WTC11 (cell line): ENCODE data around the gene MXD3. TPM values are rescaled to one million over a fixed set of nuclear protein-coding genes. Genes with fewer than 3 reads are reported as not detected.
"Not testable (repeated sequence)": the region's sequence is repeated elsewhere in the genome, so short reads cannot be mapped to it uniquely, and the experiment has no call there.

ENCODE experiments used
- ATAC-seq: fragments of 200-7000 bp; cut with Tn5 transposase; 2 replicates; pipeline ENCODE4 v1.10.0; 2021; ENCODE audit warnings: mild to moderate bottlenecking, moderate library complexity
- CTCF ChIA-PET: fragments of 300-600 bp; sonication (Branson Sonifier 250); formaldehyde crosslinking; loops from one replicate; lab custom pipeline; 2021; ENCODE audit warnings: antibody characterized with exemption; lab: Charles Lee
- POLR2A ChIA-PET: fragments of 350-600 bp; sonication (Branson Sonifier 250); formaldehyde crosslinking; loops from one replicate; lab custom pipeline; 2021; ENCODE audit warnings: antibody characterized with exemption; lab: Charles Lee
- DNase-seq: peaks from one replicate; pipeline ENCODE4 v3.0.0; 2021; ENCODE audit warnings: low spot score
- H3K27ac Mint-ChIP-seq: 2 replicates; pipeline ENCODE4 v1.8.0; 2021; ENCODE audit warnings: mixed read lengths
- H3K27me3 Mint-ChIP-seq: 2 replicates; pipeline ENCODE4 v1.8.0; 2021; ENCODE audit warnings: low read depth, mild to moderate bottlenecking, moderate library complexity, mixed read lengths
- H3K36me3 Mint-ChIP-seq: 2 replicates; pipeline ENCODE4 v1.8.0; 2021; ENCODE audit warnings: mixed read lengths
- H3K4me1 Mint-ChIP-seq: 2 replicates; pipeline ENCODE4 v1.8.0; 2022; ENCODE audit warnings: mixed read lengths
- H3K4me3 Mint-ChIP-seq: 2 replicates; pipeline ENCODE4 v1.8.0; 2021; ENCODE audit warnings: mild to moderate bottlenecking, moderate library complexity, mixed read lengths
- H3K9me3 Mint-ChIP-seq: 2 replicates; pipeline ENCODE4 v1.8.0; 2021; ENCODE audit warnings: mixed read lengths
- ELF4 ChIP-seq: sonication (generic); formaldehyde crosslinking; IDR thresholded peaks from 2 replicates; pipeline ENCODE4 v1.8.1; 2022; ENCODE audit warnings: low read depth, mild to moderate bottlenecking, moderate library complexity, missing genetic modification reagents
- HMGA2 ChIP-seq: fragments of 250-450 bp; sonication (Bioruptor Pico); IDR thresholded peaks from 2 replicates; pipeline ENCODE4 v1.4.0; 2021; ENCODE audit warnings: mild to moderate bottlenecking, moderate library complexity
- IRF2 ChIP-seq: sonication (generic); formaldehyde crosslinking; IDR thresholded peaks from 2 replicates; pipeline ENCODE4 v1.8.0; 2022; ENCODE audit warnings: low read depth, missing genetic modification reagents, borderline replicate concordance
- JUN ChIP-seq: sonication (generic); formaldehyde crosslinking; IDR thresholded peaks from 2 replicates; pipeline ENCODE4 v1.8.0; 2023; ENCODE audit warnings: mild to moderate bottlenecking, missing genetic modification reagents
- NR1H2 ChIP-seq: sonication (generic); formaldehyde crosslinking; IDR thresholded peaks from 2 replicates; pipeline ENCODE4 v1.9.0; 2021; ENCODE audit warnings: mild to moderate bottlenecking, moderate library complexity, missing genetic modification reagents
- PRRX2 ChIP-seq: fragments of 250-450 bp; sonication (Bioruptor Pico); IDR thresholded peaks from 2 replicates; pipeline ENCODE4 v1.8.0; 2021; ENCODE audit warnings: mild to moderate bottlenecking
- ZNF138 ChIP-seq: sonication (generic); formaldehyde crosslinking; conservative IDR thresholded peaks from 2 replicates; pipeline ENCODE4 v1.8.1; 2022; ENCODE audit warnings: mild to moderate bottlenecking, moderate library complexity, missing genetic modification reagents
- ZNF219 ChIP-seq: sonication (generic); formaldehyde crosslinking; IDR thresholded peaks from 2 replicates; pipeline ENCODE4 v1.8.0; 2023; ENCODE audit warnings: missing genetic modification reagents, mild to moderate bottlenecking, borderline replicate concordance
- ZNF263 ChIP-seq: sonication (generic); formaldehyde crosslinking; IDR thresholded peaks from 2 replicates; pipeline ENCODE4 v1.8.1; 2022; ENCODE audit warnings: low read depth, mild to moderate bottlenecking, moderate library complexity, missing genetic modification reagents
- total RNA-seq: library from RNA; stranded (reverse); gene quantifications from 3 replicates; pipeline ENCODE4 v1.2.3, GENCODE V29; 2021
- TF ChIP-seq, protein P1 (sequence below): sonication (generic); formaldehyde crosslinking; IDR thresholded peaks from 2 replicates; pipeline ENCODE4 v1.8.1; 2022; ENCODE audit warnings: low read depth, missing genetic modification reagents, borderline replicate concordance
- TF ChIP-seq, protein P2 (sequence below): fragments of 250-450 bp; sonication (Bioruptor Pico); IDR thresholded peaks from 2 replicates; pipeline ENCODE4 v1.9.0; 2021; ENCODE audit warnings: mild to moderate bottlenecking
- TF ChIP-seq, protein P3 (sequence below): sonication (generic); formaldehyde crosslinking; IDR thresholded peaks from 2 replicates; pipeline ENCODE4 v1.8.1; 2022; ENCODE audit warnings: low read depth, mild to moderate bottlenecking, moderate library complexity, missing genetic modification reagents, borderline replicate concordance
- TF ChIP-seq, protein P4 (sequence below): sonication (generic); formaldehyde crosslinking; IDR thresholded peaks from 2 replicates; pipeline ENCODE4 v1.8.1; 2023; ENCODE audit warnings: mild to moderate bottlenecking, missing genetic modification reagents, borderline replicate concordance
- TF ChIP-seq, protein P5 (sequence below): sonication (generic); formaldehyde crosslinking; IDR thresholded peaks from 2 replicates; pipeline ENCODE4 v1.8.1; 2022; ENCODE audit warnings: missing genetic modification reagents, borderline replicate concordance

The MXD3 gene
- total RNA-seq, 1 experiment from 2014 or later: 25.7 TPM

DNA sequence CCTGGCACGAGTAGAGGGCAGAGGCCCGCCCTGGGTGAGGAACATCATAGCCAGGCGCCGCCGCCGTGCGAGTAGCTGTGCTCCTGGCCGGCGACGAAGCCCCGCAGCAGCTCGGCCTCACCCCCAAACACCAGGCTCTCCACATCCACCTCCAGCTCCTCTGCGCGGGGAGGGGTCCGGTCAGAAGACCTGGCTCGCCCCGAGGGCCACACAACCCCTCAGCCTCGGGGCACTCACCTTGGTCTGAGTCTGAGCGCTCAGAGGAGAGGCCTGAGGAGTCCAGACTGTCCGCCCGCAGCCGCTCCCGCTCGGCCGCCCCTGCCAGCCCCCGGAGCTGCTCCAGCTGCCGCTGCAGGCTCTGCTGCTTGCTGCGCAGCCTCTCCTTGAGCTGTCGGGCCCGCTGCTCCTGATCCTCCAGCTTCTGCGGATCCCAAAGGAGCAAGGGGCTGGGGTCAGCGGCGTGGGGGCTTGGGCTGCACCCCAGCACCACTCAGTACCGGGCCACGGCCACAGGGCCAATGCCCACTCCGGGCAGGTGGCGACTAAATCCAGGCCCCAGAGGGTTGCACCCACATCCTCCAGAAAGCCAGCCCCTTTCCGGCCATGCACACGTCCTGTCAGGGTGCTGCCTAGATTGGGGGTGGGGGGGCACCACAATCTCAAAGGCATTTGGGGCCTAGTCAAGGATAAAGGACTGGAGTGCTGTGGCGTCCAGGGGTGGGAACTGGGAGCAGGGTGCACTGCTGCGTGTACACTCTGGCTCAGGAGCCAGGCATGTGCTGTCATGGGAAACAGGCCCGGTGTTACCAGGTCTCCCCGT, 3.9 kb downstream of the MXD3 start:
- DNase-seq: no peak
- Mint-ChIP-seq H3K4me3 (no peak overlapping the region), H3K9me3 (no peaks in the 10 kb centered on the region), H3K4me1 (peaks cover 25% of the 10 kb centered on the region), H3K36me3 (peaks cover 29% of the 10 kb centered on the region), H3K27ac (no peak overlapping the region), H3K27me3 (no peaks in the 10 kb centered on the region)
- ATAC-seq: no peak
- ChIA-PET CTCF (interaction anchor here (0.7 to 4.5 kb wide), 13 partner anchors 10 to 221 kb away, joined by 3 to 85 read pairs (median 21); partner anchors contain the start of genes FGFR4, GRK6, PDLIM7 and PFN3), POLR2A (interaction anchor here (1.2 kb wide), 2 partner anchors 140 to 174 kb away, joined by 3 read pairs; partner anchors contain the start of gene NSD1)
- TF ChIP-seq HMGA2 (CRISPR knock-in tag) (no peak), ZNF138 (CRISPR knock-in tag) (no peak), NR1H2 (CRISPR knock-in tag) (no peak), ZNF263 (CRISPR knock-in tag) (0 out of 2 replicates have a peak, but pooled peaks have one; percentile 35)

DNA sequence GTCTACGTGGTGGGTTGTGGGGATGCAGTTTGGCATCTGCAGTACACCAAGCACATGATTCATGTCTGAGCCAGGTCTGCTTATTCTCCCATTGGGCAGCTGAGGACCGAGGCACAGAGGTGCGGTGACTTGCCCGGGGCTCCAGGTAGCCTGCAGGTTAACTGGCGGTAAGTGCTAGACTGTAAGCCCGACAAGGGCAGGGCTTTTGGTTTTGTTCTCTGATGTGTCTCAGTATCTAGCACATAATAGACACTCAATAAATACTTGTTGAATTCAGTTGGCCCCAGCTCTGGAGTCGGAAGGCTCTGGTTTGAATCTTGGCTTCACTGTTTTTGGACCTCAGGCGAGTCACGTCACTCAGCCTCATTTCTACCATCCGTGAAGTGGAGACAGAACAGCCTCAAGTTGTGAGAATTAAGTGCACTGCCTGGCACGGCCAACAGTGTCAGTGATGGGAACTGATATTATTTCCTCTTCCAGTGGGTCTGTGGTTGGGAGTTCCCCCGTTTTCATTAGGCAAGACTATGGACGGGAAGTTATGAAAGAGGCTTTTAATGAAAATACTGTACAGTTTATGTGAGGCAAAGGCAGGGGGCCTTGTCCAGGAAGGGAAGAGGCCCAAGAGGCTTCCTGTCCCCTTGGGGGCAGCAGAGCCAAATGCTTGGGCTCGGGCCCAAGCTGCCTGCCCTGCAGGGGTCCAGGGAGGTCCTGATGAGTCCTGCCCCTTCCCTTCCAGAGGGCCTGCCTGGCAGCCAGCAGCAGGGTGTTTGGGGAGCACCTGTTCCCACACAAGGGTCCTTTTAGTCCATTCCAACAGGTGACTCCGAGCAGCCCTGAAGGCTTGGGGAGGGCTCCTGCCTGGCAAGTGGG, 4.8 kb downstream of the MXD3 start:
- TF ChIP-seq PRRX2: 0 out of 2 replicates have a peak, but pooled peaks have one; percentile 63
- TF ChIP-seq, protein P1, sequence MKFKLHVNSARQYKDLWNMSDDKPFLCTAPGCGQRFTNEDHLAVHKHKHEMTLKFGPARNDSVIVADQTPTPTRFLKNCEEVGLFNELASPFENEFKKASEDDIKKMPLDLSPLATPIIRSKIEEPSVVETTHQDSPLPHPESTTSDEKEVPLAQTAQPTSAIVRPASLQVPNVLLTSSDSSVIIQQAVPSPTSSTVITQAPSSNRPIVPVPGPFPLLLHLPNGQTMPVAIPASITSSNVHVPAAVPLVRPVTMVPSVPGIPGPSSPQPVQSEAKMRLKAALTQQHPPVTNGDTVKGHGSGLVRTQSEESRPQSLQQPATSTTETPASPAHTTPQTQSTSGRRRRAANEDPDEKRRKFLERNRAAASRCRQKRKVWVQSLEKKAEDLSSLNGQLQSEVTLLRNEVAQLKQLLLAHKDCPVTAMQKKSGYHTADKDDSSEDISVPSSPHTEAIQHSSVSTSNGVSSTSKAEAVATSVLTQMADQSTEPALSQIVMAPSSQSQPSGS (CRISPR knock-in tag): no peak
- TF ChIP-seq, all 79 proteins: peak for 1
- ChIA-PET CTCF (interaction anchor here (0.7 to 4.5 kb wide), 7 partner anchors 11 to 192 kb away, joined by 3 to 85 read pairs (median 4); partner anchors contain the start of genes PDLIM7 and PFN3), POLR2A (no interaction called here)
- no peak for ATAC-seq
- DNase-seq: no peak
- no peaks in the 10 kb centered on the region for H3K27me3 Mint-ChIP-seq
- peaks cover 29% of the 10 kb centered on the region for H3K4me1 Mint-ChIP-seq
- H3K27ac Mint-ChIP-seq: no peak overlapping the region
- peaks cover 29% of the 10 kb centered on the region for H3K36me3 Mint-ChIP-seq
- H3K4me3 Mint-ChIP-seq: no peak overlapping the region; the same call in 1 of the 2 replicates
- no peaks in the 10 kb centered on the region for H3K9me3 Mint-ChIP-seq

DNA sequence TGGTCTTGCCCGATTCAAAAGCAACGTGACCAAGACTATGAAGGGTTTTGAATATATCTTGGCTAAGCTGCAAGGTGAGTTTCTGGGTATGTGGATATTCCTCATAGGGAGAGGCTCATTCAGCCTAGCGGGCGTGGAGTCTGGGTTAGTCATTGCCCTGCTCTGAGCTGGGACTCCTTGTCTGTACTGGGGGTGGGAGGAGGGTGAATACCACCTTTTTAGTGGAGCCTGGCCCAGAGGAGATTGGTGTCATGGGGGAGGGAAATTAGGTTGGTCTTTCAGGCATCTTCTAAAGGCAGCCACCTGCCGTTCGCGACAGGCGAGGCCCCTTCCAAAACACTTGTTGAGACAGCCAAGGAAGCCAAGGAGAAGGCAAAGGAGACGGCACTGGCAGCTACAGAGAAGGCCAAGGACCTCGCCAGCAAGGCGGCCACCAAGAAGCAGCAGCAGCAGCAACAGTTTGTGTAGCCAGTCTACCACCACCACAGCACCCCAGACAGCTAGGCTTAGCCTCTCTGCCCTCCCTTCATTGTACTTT, 5.5 kb downstream of the MXD3 start:
- DNase-seq, POLR2A ChIA-PET, H3K4me3 Mint-ChIP-seq, ATAC-seq, H3K9me3 Mint-ChIP-seq, H3K27ac Mint-ChIP-seq, CTCF ChIA-PET, H3K27me3 Mint-ChIP-seq: not testable (repeated sequence)
- Mint-ChIP-seq H3K36me3 (peaks cover 29% of the 10 kb centered on the region), H3K4me1 (peaks cover 31% of the 10 kb centered on the region)

DNA sequence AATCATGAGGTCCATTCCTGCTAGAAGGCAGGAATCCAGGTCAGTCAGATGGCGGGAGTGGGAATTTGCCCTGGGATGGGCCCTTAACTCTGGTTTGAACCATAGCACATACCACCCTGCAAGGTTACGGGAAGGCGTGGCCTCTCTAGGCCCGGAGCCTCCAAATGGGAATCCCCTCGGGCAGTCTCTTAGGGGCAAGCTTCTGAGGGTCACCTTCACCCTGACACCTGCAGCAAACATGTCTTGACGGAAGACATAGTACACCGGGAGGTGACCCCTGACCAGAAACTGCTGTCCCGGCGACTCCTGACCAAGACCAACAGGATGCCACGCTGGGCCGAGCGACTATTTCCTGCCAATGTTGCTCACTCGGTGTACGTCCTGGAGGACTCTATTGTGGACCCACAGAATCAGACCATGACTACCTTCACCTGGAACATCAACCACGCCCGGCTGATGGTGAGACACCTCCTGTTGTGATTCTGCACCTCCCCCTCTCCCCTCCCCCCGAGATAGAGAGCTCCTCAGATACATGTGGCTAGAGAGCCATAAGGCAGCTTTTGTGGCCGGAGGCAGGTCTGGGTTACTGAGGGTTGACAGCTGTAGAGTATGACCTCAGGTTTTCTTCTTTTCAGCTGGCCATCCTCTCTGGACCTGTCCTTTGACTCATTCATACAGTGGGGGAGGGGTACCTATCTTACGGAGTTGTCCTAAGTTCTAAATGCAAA, 7.1 kb downstream of the MXD3 start:
- CTCF ChIA-PET: interaction anchor here (0.6 kb wide), 1 partner anchor 66 kb away, joined by 6 read pairs; no protein-coding TSS in a partner anchor

More for the DNA sequence above, 7.1 kb downstream of the MXD3 start:
- DNase-seq: no peak
- TF ChIP-seq, protein P2, sequence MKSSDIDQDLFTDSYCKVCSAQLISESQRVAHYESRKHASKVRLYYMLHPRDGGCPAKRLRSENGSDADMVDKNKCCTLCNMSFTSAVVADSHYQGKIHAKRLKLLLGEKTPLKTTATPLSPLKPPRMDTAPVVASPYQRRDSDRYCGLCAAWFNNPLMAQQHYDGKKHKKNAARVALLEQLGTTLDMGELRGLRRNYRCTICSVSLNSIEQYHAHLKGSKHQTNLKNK: no peak
- TF ChIP-seq, protein P3, sequence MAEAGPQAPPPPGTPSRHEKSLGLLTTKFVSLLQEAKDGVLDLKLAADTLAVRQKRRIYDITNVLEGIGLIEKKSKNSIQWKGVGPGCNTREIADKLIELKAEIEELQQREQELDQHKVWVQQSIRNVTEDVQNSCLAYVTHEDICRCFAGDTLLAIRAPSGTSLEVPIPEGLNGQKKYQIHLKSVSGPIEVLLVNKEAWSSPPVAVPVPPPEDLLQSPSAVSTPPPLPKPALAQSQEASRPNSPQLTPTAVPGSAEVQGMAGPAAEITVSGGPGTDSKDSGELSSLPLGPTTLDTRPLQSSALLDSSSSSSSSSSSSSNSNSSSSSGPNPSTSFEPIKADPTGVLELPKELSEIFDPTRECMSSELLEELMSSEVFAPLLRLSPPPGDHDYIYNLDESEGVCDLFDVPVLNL (CRISPR knock-in tag): no peak
- TF ChIP-seq JUN (CRISPR knock-in tag): no peak
- TF ChIP-seq, protein P4, sequence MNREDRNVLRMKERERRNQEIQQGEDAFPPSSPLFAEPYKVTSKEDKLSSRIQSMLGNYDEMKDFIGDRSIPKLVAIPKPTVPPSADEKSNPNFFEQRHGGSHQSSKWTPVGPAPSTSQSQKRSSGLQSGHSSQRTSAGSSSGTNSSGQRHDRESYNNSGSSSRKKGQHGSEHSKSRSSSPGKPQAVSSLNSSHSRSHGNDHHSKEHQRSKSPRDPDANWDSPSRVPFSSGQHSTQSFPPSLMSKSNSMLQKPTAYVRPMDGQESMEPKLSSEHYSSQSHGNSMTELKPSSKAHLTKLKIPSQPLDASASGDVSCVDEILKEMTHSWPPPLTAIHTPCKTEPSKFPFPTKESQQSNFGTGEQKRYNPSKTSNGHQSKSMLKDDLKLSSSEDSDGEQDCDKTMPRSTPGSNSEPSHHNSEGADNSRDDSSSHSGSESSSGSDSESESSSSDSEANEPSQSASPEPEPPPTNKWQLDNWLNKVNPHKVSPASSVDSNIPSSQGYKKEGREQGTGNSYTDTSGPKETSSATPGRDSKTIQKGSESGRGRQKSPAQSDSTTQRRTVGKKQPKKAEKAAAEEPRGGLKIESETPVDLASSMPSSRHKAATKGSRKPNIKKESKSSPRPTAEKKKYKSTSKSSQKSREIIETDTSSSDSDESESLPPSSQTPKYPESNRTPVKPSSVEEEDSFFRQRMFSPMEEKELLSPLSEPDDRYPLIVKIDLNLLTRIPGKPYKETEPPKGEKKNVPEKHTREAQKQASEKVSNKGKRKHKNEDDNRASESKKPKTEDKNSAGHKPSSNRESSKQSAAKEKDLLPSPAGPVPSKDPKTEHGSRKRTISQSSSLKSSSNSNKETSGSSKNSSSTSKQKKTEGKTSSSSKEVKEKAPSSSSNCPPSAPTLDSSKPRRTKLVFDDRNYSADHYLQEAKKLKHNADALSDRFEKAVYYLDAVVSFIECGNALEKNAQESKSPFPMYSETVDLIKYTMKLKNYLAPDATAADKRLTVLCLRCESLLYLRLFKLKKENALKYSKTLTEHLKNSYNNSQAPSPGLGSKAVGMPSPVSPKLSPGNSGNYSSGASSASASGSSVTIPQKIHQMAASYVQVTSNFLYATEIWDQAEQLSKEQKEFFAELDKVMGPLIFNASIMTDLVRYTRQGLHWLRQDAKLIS: no peak
- TF ChIP-seq ELF4 (CRISPR knock-in tag): no peak
- no peak for TF ChIP-seq ZNF219
- no peak for TF ChIP-seq IRF2 (CRISPR knock-in tag)
- TF ChIP-seq, protein P5, sequence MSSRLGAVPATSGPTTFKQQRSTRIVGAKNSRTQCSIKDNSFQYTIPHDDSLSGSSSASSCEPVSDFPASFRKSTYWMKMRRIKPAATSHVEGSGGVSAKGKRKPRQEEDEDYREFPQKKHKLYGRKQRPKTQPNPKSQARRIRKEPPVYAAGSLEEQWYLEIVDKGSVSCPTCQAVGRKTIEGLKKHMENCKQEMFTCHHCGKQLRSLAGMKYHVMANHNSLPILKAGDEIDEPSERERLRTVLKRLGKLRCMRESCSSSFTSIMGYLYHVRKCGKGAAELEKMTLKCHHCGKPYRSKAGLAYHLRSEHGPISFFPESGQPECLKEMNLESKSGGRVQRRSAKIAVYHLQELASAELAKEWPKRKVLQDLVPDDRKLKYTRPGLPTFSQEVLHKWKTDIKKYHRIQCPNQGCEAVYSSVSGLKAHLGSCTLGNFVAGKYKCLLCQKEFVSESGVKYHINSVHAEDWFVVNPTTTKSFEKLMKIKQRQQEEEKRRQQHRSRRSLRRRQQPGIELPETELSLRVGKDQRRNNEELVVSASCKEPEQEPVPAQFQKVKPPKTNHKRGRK: no peak
- Mint-ChIP-seq H3K4me3 (peak overlapping the region; percentile 93), H3K27me3 (no peaks in the 10 kb centered on the region), H3K27ac (peak overlapping the region; percentile 82), H3K9me3 (no peaks in the 10 kb centered on the region), H3K36me3 (peaks cover 29% of the 10 kb centered on the region), H3K4me1 (peaks cover 28% of the 10 kb centered on the region)
- no peak for ATAC-seq
- POLR2A ChIA-PET: interaction anchor here (0.6 kb wide), 2 partner anchors 220 to 491 kb away, joined by 4 read pairs; no protein-coding TSS in a partner anchor
